ENCODE measurements around the gene TMIE. TPM values are rescaled to one million over a fixed set of nuclear protein-coding genes. Genes with fewer than 3 reads are reported as not detected.

TMIE gene
- total and polyA plus RNA-seq, 7 donors = 0.63 to 1.8 (median 1.3) TPM; not detected in 3

- H3K4me1 ChIP-seq = peaks cover 0 to 13% (median 3%) of the 10 kb centered on the region in 4 donors
- DNase-seq = peak; percentile 54
- no peak for TF ChIP-seq POLR2A (IDR thresholded peaks at IDR 0.05)
- no peak for TF ChIP-seq EP300 (IDR thresholded peaks at IDR 0.05)
- TF ChIP-seq POLR2AphosphoS5 (IDR thresholded peaks at IDR 0.05) = no peak
- no peak for TF ChIP-seq CTCF (IDR thresholded peaks at IDR 0.05)
- no peaks in the 10 kb centered on the region for H3K36me3 ChIP-seq
- intact Hi-C loops (cut with DNase I) = no loop called here
- H3K4me3 ChIP-seq = no peak overlapping the region
- no peaks in the 10 kb centered on the region for H3K27me3 ChIP-seq
- no peaks in the 10 kb centered on the region for H3K9me3 ChIP-seq
- WGBS, 2 donors = 62 to 66% methylated on average over 9 of the region's 9 CpGs
- no peak overlapping the region for H3K27ac ChIP-seq
Observed at GRCh38 chr3:46660543-46661523, 40.4 kb upstream of the TMIE start.

GRCh38 chr3:46661776-46662766, 39.1 kb upstream of the TMIE start:
- TF ChIP-seq CTCF (IDR thresholded peaks at IDR 0.05) = no peak
- no peak for TF ChIP-seq EP300 (IDR thresholded peaks at IDR 0.05)
- TF ChIP-seq POLR2A (IDR thresholded peaks at IDR 0.05) = no peak
- no peak for TF ChIP-seq POLR2AphosphoS5 (IDR thresholded peaks at IDR 0.05)
- intact Hi-C loops (cut with DNase I) = no loop called here
- DNase-seq = peak; percentile 39
- Histone ChIP-seq H3K9me3 (no peaks in the 10 kb centered on the region), H3K4me1 (peaks cover 0 to 25% (median 11%) of the 10 kb centered on the region in 4 donors), H3K27me3 (no peaks in the 10 kb centered on the region), H3K4me3 (no peak overlapping the region), H3K27ac (no peak overlapping the region), H3K36me3 (no peaks in the 10 kb centered on the region)
- WGBS, 2 donors = 83 to 87% methylated on average over 15 of the region's 15 CpGs

DNA sequence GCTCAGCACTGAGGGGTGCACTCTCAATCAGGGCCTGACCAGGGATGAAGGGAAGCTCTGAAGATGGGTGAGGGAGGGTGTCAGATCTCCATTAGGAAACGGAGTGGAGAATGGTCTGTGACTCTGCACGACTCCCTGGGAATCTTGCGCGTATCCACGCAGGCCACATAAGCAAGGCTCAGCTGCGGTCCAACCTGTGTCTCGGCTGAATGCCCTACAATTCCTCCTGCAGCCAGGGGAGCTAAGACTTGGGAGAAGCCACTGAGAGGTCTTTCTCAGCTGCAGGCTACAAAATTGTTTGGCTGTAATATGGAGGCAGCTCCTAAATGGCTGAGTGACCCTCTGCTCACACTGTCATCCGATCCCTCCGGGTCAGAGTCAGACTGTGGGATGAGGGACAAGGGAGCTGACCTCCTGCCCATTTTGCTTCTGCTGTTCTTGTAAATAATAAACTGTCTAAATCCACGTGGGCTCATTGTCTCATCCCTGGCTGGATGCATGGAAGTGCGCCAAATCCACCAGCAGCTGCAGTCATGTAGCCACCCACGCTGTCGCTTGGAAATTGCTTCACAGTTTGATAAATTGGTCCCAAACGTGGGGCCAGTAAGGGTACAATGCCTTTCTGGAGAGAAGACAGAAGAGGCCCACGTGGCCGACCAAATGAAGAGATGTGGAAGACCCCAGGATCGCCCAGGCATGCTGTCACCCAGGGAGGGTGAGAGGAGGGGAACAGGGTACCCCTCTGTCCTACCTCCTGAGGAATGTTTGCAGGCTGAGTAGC, 38.2 kb upstream of the TMIE start:
- peaks cover 0 to 27% (median 11%) of the 10 kb centered on the region in 4 donors for H3K4me1 ChIP-seq
- H3K36me3 ChIP-seq = no peaks in the 10 kb centered on the region
- H3K27ac ChIP-seq = no peak overlapping the region
- H3K4me3 ChIP-seq = no peak overlapping the region
- intact Hi-C loops (cut with DNase I) = no loop called here
- 72 to 77% methylated on average over 17 of the region's 17 CpGs for WGBS, 2 donors
- H3K9me3 ChIP-seq = no peaks in the 10 kb centered on the region
- DNase-seq = peak; percentile 68
- no peaks in the 10 kb centered on the region for H3K27me3 ChIP-seq
- no peak for TF ChIP-seq POLR2A (IDR thresholded peaks at IDR 0.05)
- TF ChIP-seq POLR2AphosphoS5 (IDR thresholded peaks at IDR 0.05) = no peak
- TF ChIP-seq CTCF (IDR thresholded peaks at IDR 0.05) = no peak
- TF ChIP-seq EP300 (IDR thresholded peaks at IDR 0.05) = no peak

DNA sequence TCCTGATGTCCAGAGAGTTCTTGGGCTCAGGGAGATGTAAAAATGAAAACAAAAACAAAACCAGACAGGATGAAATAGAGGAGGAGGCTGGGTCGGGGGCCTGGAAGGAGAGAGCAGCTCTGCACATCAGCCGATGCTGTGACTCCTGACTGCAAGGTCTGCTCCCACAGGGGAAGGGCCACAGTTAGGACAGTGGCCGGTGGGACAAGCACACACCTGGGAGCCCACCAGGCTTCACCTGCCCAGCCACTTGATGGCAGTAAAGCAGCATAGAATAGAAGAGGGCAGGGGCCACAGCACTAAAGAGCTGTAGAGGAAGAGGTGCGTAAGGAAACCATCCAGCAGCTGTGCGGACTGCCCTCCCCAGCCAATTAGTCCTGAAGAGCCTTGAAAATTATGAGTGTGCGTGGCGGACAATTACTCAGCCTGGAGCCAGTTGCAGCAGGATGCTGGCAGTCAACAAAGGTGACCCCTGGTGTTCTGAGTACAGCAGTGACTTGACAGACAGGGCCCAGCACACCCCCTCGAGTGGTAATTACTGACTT, 37.5 kb upstream of the TMIE start:
- 61 to 63% methylated on average over 8 of the region's 8 CpGs for WGBS, 2 donors
- no peaks in the 10 kb centered on the region for H3K9me3 ChIP-seq
- no peak overlapping the region for H3K4me3 ChIP-seq
- no peak overlapping the region for H3K27ac ChIP-seq
- H3K36me3 ChIP-seq = no peaks in the 10 kb centered on the region
- no peaks in the 10 kb centered on the region for H3K27me3 ChIP-seq
- peaks cover 0 to 27% (median 11%) of the 10 kb centered on the region in 4 donors for H3K4me1 ChIP-seq
- intact Hi-C loops (cut with DNase I) = no loop called here
- TF ChIP-seq CTCF (IDR thresholded peaks at IDR 0.05) (no peak), POLR2AphosphoS5 (IDR thresholded peaks at IDR 0.05) (no peak), POLR2A (IDR thresholded peaks at IDR 0.05) (no peak), EP300 (IDR thresholded peaks at IDR 0.05) (no peak)
- DNase-seq = peak; percentile 49
